ENCODE measurements around the gene DSCAML1.

DNA sequence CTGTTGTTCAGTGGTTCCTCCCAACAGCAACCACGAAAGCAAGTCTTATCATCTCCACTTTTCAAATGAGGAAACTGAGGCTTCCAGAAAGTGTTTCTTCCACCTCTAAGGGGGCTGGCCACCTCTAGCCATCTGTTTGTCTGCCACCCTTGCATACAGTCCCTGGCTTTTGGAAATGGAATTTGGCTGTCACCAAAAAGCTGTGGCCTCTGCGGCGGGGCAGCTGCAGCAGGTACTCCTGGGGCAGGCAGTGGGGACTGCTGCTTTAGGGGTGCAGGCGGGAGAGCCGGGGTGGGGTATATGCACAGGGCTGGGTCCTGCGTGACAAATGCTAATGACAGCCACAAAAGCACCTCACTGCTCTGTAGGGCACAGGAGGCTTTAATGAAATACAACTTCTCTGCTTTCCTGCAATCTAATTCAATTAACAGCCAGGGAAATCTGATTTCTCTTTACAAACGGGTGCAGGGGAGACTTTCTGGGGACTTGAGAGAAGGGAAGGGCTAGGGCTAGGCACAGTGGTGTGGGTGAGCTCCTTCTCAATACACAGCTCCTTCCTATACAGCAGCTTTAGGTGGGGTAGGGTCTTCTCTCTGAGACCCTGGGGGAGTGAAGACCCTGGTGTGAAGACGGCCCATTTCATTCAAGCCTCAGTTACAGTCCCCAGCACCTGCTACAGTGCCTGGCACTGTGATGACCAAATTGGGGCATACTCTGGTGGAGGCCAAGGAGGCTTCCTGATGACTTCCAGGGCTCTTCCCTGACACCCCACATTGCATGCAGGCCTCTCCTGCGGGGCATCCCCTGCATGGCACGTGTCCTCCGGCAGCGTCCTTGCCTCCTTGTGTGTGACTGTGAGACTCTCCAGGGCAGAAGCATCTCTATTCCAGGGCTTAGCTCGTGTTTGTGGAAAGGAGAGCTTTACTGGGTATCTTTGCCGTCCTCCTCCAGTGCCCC lies 307.7 kb downstream of the DSCAML1 start:
- TF ChIP-seq EZH2 (IDR thresholded peaks at IDR 0.05; ENCODE audit: insufficient read depth, poor library complexity, severe bottlenecking) (no peak), EZH2phosphoT487 (IDR thresholded peaks at IDR 0.05; ENCODE audit: insufficient read depth, low read depth) (no peak)
